SK-N-SH (cell line): Measurements from ENCODE around the gene POLR1A. TPM values are rescaled to one million over a fixed set of nuclear protein-coding genes. Genes with fewer than 3 reads are reported as not detected.

Experiments used
- CTCF ChIA-PET: fragments of 300-600, 350-600 bp; formaldehyde crosslinking; extraction: SDS; loops from one replicate; lab custom pipeline; 2021; lab: Yijun Ruan, JAX
- POLR2A ChIA-PET: fragments of 350-600 bp; sonication (Branson Sonifier 250); formaldehyde crosslinking; extraction: SDS; loops from one replicate; lab custom pipeline; 2020; ENCODE audit warnings: antibody characterized with exemption, inconsistent platforms; lab: Yijun Ruan, JAX
- DNase-seq: peaks from one replicate; pipeline ENCODE4 v3.0.0; 2012
- H2AFZ ChIP-seq: fragments of 200-600 bp; sonication (generic); 2 replicates; pipeline ENCODE4 v1.8.1; 2016; ENCODE audit warnings: antibody characterized with exemption, mild to moderate bottlenecking, low read depth
- H3F3A ChIP-seq: fragments of 200-600 bp; sonication (generic); replicated peaks from 2 replicates; pipeline ENCODE3; 2016; ENCODE audit warnings: antibody characterized with exemption, mild to moderate bottlenecking; ENCODE audit not compliant: insufficient read depth
- H3K27ac ChIP-seq, 2 experiments: fragments of 200-500 bp in 1 of 2; fragments of 200-600 bp in 1 of 2; sonication (Bioruptor generic) in 1 of 2; sonication (generic), shearing (Covaris generic) in 1 of 2; 2 replicates each; pipeline versions ENCODE4 v1.5.1 to v1.6.1; 2014 to 2016; ENCODE audit warnings: low read depth in 2 of 2, inconsistent platforms in 1 of 2, low read length in 1 of 2, mild to moderate bottlenecking in 1 of 2, mixed read lengths in 1 of 2
- H3K27me3 ChIP-seq: fragments of 200-600 bp; sonication (generic), shearing (Covaris generic); 2 replicates; pipeline ENCODE4 v1.6.1; 2016; ENCODE audit warnings: mixed run types; ENCODE audit not compliant: insufficient read depth
- H3K36me3 ChIP-seq, 2 experiments: fragments of 200-500 bp in 1 of 2; fragments of 200-600 bp in 1 of 2; sonication (Bioruptor generic) in 1 of 2; sonication (generic) in 1 of 2; replicated peaks in 1 of 2; 2 replicates each; pipeline versions ENCODE3 to v1.5.1; 2014 to 2016; ENCODE audit warnings: low read length in 1 of 2, mild to moderate bottlenecking in 1 of 2; ENCODE audit not compliant: insufficient read depth in 2 of 2, control insufficient read depth in 1 of 2
- H3K4me1 ChIP-seq, 2 experiments: fragments of 200-500 bp in 1 of 2; fragments of 200-600 bp in 1 of 2; sonication (Bioruptor generic) in 1 of 2; sonication (generic), shearing (Covaris generic) in 1 of 2; 2 replicates each; pipeline versions ENCODE4 v1.5.1 to v1.6.1; 2014 to 2016; ENCODE audit warnings: low read depth in 1 of 2, low read length in 1 of 2, mixed run types in 1 of 2; ENCODE audit not compliant: insufficient read depth in 2 of 2, control insufficient read depth in 1 of 2
- H3K4me2 ChIP-seq: fragments of 200-600 bp; sonication (generic), shearing (Covaris generic); 2 replicates; pipeline ENCODE4 v1.6.1; 2017; ENCODE audit warnings: mixed run types
- H3K4me3 ChIP-seq, 2 experiments: fragments of 200-500 bp in 1 of 2; fragments of 200-600 bp in 1 of 2; sonication (Bioruptor generic) in 1 of 2; sonication (generic), shearing (Covaris generic) in 1 of 2; 2 replicates each; pipeline versions ENCODE4 v1.5.1 to v1.8.1; 2014 to 2016; ENCODE audit warnings: low read depth in 2 of 2, inconsistent platforms in 1 of 2, low read length in 1 of 2, mild to moderate bottlenecking in 1 of 2, mixed read lengths in 1 of 2, moderate library complexity in 1 of 2
- H3K79me2 ChIP-seq: fragments of 200-600 bp; sonication (generic); 2 replicates; pipeline ENCODE4 v1.8.1; 2017; ENCODE audit warnings: mild to moderate bottlenecking; ENCODE audit not compliant: insufficient read depth
- H3K9ac ChIP-seq: fragments of 200-600 bp; sonication (generic); 2 replicates; pipeline ENCODE4 v1.6.1; 2017; ENCODE audit warnings: mixed run types
- H3K9me2 ChIP-seq: fragments of 200-600 bp; sonication (generic); 2 replicates; pipeline ENCODE4 v1.6.1; 2017; ENCODE audit warnings: mixed run types
- H3K9me3 ChIP-seq: fragments of 200-600 bp; sonication (generic); 2 replicates; pipeline ENCODE4 v1.6.1; 2017; ENCODE audit warnings: mixed run types, mild to moderate bottlenecking, moderate library complexity
- H4K20me1 ChIP-seq: fragments of 200-600 bp; sonication (generic); 2 replicates; pipeline ENCODE4 v1.6.1; 2017; ENCODE audit warnings: mild to moderate bottlenecking, mixed run types; ENCODE audit not compliant: insufficient read depth
- FOXJ3 ChIP-seq: sonication (generic); formaldehyde crosslinking; IDR thresholded peaks from 2 replicates; pipeline ENCODE4 v1.5.1; 2020; ENCODE audit warnings: mild to moderate bottlenecking, missing genetic modification reagents
- GABPA ChIP-seq: IDR thresholded peaks from 2 replicates; pipeline ENCODE4 v1.4.0; 2012; ENCODE audit warnings: low read depth, mild to moderate bottlenecking
- JUND ChIP-seq: IDR thresholded peaks from 2 replicates; pipeline ENCODE4 v1.4.0; 2012
- MXI1 ChIP-seq: IDR thresholded peaks from 2 replicates; pipeline ENCODE4 v1.6.1; 2012; ENCODE audit warnings: mild to moderate bottlenecking, low read depth, low read length, improper control_type of control experiment
- NRF1 ChIP-seq: IDR thresholded peaks from 2 replicates; pipeline ENCODE4 v1.6.1; 2012; ENCODE audit warnings: low read depth, mild to moderate bottlenecking, low read length
- SIN3A ChIP-seq: IDR thresholded peaks from 2 replicates; pipeline ENCODE4 v1.6.1; 2012; ENCODE audit warnings: low read depth, mild to moderate bottlenecking, low read length, moderate library complexity, borderline replicate concordance
- TAF1 ChIP-seq: IDR thresholded peaks from 2 replicates; pipeline ENCODE4 v1.6.1; 2012; ENCODE audit warnings: low read depth, mild to moderate bottlenecking, low read length, moderate library complexity, borderline replicate concordance
- ZBTB33 ChIP-seq: IDR thresholded peaks from 2 replicates; pipeline ENCODE4 v1.4.0; 2012; ENCODE audit warnings: low read depth, borderline replicate concordance
- WGBS: methylation state at CpG from one replicate; pipeline ENCODE4 v1.1.6; 2017; ENCODE audit warnings: low lambda C conversion rate; 5-methylcytosine and 5-hydroxymethylcytosine counted together
- polyA plus RNA-seq, 3 experiments: library from polyadenylated mRNA; depleted of rRNA; stranded (reverse); fragments of >200 nt; gene quantifications; 2 replicates each; pipeline ENCODE4 v1.2.3, GENCODE V29; 2012
- TF ChIP-seq, protein P1 (sequence below): IDR thresholded peaks from 2 replicates; pipeline ENCODE4 v1.6.1; 2012; ENCODE audit warnings: mild to moderate bottlenecking, low read depth, low read length, moderate library complexity

POLR1A gene
- polyA plus RNA-seq, 1 of the 3 experiments (the other 2 are of a cell fraction), result 6.1 TPM

GRCh38 chr2:86048888-86049287, 56.8 kb downstream of the POLR1A start:
- H3K9me3 ChIP-seq, result no peaks in the 10 kb centered on the region
- H3K4me3 ChIP-seq, result no peak overlapping the region
- H4K20me1 ChIP-seq, result no peaks in the 10 kb centered on the region
- DNase-seq, result no peak
- TF ChIP-seq FOXJ3 (CRISPR knock-in tag) (no peak), SIN3A (no peak), GABPA (no peak), JUND (no peak), TAF1 (no peak)
- H3K4me1 ChIP-seq, result peaks cover 0 to 14% of the 10 kb centered on the region in 2 experiments; a peak in 2 of 4 replicates
- whole genome bisulfite sequencing, result 86% methylated on average over 11 of the region's 11 CpGs
- H3K36me3 ChIP-seq, result peaks cover 40 to 86% of the 10 kb centered on the region in 2 experiments
- H2AFZ ChIP-seq, result no peak overlapping the region
- H3F3A ChIP-seq, result no peaks in the 10 kb centered on the region
- POLR2A ChIA-PET, result no interaction called here
- no peak overlapping the region for H3K9ac ChIP-seq
- H3K27ac ChIP-seq, result peak overlapping the region in 1 of 2 experiments; percentile 20; a peak in 1 of 4 replicates
- no peaks in the 10 kb centered on the region for H3K9me2 ChIP-seq
- H3K4me2 ChIP-seq, result no peak overlapping the region
- H3K27me3 ChIP-seq, result no peaks in the 10 kb centered on the region
- CTCF ChIA-PET, result interaction anchor here (1.9 to 2.8 kb wide), 2 partner anchors 31 to 160 kb away, joined by 5 to 7 read pairs; partner anchors contain the start of gene ST3GAL5
- no peaks in the 10 kb centered on the region for H3K79me2 ChIP-seq

DNA sequence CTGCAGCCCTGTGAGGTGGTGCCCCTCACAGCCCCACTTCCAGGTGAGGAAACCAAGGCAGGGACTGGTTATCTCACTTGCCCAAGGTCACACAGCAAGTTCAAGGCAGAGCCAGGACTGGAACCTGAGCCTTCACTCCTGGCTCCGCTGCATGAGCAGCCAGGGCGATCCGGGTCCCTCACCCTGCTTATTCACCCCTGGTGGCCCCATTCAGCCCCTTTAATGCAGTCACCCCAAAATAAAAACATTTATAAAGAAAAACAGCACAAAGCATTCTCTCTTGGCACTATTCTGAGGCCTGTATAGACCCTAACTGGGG, 57.3 kb downstream of the POLR1A start:
- H3K27me3 ChIP-seq, result no peaks in the 10 kb centered on the region
- no peaks in the 10 kb centered on the region for H3F3A ChIP-seq
- no peak overlapping the region for H3K4me3 ChIP-seq
- no peak for TF ChIP-seq TAF1
- TF ChIP-seq, protein P1, sequence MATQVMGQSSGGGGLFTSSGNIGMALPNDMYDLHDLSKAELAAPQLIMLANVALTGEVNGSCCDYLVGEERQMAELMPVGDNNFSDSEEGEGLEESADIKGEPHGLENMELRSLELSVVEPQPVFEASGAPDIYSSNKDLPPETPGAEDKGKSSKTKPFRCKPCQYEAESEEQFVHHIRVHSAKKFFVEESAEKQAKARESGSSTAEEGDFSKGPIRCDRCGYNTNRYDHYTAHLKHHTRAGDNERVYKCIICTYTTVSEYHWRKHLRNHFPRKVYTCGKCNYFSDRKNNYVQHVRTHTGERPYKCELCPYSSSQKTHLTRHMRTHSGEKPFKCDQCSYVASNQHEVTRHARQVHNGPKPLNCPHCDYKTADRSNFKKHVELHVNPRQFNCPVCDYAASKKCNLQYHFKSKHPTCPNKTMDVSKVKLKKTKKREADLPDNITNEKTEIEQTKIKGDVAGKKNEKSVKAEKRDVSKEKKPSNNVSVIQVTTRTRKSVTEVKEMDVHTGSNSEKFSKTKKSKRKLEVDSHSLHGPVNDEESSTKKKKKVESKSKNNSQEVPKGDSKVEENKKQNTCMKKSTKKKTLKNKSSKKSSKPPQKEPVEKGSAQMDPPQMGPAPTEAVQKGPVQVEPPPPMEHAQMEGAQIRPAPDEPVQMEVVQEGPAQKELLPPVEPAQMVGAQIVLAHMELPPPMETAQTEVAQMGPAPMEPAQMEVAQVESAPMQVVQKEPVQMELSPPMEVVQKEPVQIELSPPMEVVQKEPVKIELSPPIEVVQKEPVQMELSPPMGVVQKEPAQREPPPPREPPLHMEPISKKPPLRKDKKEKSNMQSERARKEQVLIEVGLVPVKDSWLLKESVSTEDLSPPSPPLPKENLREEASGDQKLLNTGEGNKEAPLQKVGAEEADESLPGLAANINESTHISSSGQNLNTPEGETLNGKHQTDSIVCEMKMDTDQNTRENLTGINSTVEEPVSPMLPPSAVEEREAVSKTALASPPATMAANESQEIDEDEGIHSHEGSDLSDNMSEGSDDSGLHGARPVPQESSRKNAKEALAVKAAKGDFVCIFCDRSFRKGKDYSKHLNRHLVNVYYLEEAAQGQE, result no peak
- no peak for TF ChIP-seq ZBTB33
- no peak for TF ChIP-seq MXI1
- no peak for TF ChIP-seq NRF1
- CTCF ChIA-PET, result interaction anchor here (1.4 to 2.8 kb wide), 2 partner anchors 12 to 159 kb away, joined by 3 to 7 read pairs; partner anchors contain the start of gene ST3GAL5
- POLR2A ChIA-PET, result no interaction called here
- no peaks in the 10 kb centered on the region for H3K9me3 ChIP-seq
- H2AFZ ChIP-seq, result no peak overlapping the region
- 100% methylated on average over 3 of the region's 3 CpGs for WGBS
- H3K27ac ChIP-seq, result no peak overlapping the region; a peak in 1 of 4 replicates
- H3K79me2 ChIP-seq, result no peaks in the 10 kb centered on the region
- no peaks in the 10 kb centered on the region for H3K9me2 ChIP-seq
- H3K4me2 ChIP-seq, result no peak overlapping the region
- H4K20me1 ChIP-seq, result no peaks in the 10 kb centered on the region
- no peak overlapping the region for H3K9ac ChIP-seq
- peaks cover 41 to 86% of the 10 kb centered on the region in 2 experiments for H3K36me3 ChIP-seq
- H3K4me1 ChIP-seq, result peaks cover 0 to 14% of the 10 kb centered on the region in 2 experiments; a peak in 2 of 4 replicates
- no peak for DNase-seq
